ENCODE measurements around the gene ERMN. TPM values are rescaled to one million over a fixed set of nuclear protein-coding genes. Genes with fewer than 3 reads are reported as not detected.

The ERMN gene
- total and polyA plus RNA-seq, 12 donors: 0.07 to 0.09 TPM; not detected in 10

DNA sequence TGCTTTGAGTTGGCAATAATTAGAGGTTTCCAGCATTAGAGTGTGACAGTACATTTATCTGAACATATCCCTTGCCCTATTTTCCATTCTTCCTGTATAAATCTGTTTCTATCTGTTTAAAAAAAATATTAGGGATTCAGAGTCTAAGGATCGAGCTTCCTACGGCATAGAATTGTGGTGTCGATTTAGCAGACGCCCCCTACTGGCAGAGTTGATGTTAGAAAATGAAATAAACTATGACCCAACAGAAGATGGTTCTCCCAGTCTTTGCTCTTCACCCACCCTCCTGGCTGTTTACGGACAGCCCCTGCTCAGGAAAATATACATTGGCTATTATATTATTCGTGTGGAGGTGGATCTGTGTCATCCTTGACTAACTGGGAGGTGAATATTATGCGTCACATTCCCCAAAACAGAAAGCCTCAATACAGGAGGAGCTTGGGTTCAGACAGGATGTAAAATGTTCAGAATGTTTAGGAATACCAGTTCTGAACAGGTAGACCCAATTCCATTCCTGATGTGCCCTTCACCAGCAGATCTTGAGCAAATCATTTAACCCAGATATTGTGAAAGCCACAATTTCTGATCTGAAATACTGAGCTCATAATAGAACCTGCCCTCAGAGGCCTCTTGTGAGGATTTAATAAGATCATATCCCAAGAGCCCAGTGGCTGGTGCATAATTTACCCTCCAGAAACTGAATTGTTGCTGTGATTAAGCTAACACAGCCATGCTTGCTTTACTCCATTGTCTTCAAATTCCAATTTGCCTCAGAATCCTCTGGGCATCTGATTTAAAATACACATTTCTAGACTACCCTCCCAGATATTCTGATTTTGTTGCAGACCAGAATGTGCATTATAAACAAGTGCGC, 10.8 kb upstream of the ERMN start:
- Histone ChIP-seq H3K9me3 (no peaks in the 10 kb centered on the region), H3K36me3 (no peaks in the 10 kb centered on the region), H3K4me1 (peaks cover 0 to 5% (median 0%) of the 10 kb centered on the region in 9 donors), H3K27me3 (no peaks in the 10 kb centered on the region), H3K27ac (no peak overlapping the region), H3K4me3 (no peak overlapping the region)
- TF ChIP-seq, protein P1, sequence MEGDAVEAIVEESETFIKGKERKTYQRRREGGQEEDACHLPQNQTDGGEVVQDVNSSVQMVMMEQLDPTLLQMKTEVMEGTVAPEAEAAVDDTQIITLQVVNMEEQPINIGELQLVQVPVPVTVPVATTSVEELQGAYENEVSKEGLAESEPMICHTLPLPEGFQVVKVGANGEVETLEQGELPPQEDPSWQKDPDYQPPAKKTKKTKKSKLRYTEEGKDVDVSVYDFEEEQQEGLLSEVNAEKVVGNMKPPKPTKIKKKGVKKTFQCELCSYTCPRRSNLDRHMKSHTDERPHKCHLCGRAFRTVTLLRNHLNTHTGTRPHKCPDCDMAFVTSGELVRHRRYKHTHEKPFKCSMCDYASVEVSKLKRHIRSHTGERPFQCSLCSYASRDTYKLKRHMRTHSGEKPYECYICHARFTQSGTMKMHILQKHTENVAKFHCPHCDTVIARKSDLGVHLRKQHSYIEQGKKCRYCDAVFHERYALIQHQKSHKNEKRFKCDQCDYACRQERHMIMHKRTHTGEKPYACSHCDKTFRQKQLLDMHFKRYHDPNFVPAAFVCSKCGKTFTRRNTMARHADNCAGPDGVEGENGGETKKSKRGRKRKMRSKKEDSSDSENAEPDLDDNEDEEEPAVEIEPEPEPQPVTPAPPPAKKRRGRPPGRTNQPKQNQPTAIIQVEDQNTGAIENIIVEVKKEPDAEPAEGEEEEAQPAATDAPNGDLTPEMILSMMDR (IDR thresholded peaks at IDR 0.05): peak; percentile 49 to 81 (median 66)
- DNase-seq (peak in 1 of 2 donors; percentile 18), ATAC-seq (peak in 1 of 8 donors; percentile 41)
- intact Hi-C loops (cut with DNase I): no loop called here
- 41% methylated on average over 8 of the region's 8 CpGs for WGBS, 2 donors

DNA sequence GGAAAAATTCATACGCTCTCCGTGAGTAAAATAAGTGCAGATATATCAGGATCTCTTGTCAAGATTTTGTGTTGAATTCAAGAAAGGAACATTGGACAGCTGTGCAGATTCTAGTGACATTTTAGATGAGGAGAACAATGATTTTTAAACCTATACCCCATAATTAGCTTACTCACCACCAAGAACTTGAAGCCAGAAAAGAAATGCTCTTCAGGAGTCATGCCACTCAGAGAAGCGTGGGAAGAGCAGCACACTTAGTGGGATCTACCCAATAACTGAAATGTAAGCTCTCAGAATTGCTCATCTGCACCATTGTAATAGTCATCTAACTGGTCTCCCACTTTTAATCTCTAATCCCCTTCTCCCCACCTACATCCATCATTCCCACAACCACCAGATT, 9.2 kb upstream of the ERMN start:
- WGBS, 2 donors: 76 to 83% methylated on average over 3 of the region's 3 CpGs
- no peaks in the 10 kb centered on the region for H3K27me3 ChIP-seq
- ATAC-seq: no peak

DNA sequence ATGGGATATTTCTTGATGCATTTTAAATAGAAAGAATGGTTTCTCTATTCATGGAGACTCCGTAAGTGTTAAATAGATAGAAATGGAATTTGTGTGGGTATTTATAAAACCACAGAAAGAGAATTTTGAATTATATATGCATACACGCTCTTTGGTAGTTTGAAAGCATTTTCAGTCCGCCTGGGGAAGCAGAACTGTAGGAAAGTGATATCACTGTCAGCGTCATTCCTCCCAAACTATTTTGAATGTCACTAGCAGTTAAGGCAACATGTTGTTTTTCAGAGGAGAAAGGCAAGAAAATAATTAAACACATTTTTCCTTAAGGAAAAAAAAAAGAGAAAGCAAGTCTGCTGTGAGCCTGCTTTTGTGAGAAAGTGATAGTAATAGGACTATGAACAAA, 8.7 kb upstream of the ERMN start:
- 64 to 71% methylated on average over 4 of the region's 4 CpGs for WGBS, 2 donors
- ATAC-seq (no peak), DNase-seq (no peak)
- no peak overlapping the region for H3K27ac ChIP-seq
- intact Hi-C loops (cut with DNase I): no loop called here
- H3K4me1 ChIP-seq: peaks cover 0 to 5% (median 0%) of the 10 kb centered on the region in 9 donors
- H3K9me3 ChIP-seq: no peaks in the 10 kb centered on the region
- no peak overlapping the region for H3K4me3 ChIP-seq
- H3K36me3 ChIP-seq: no peaks in the 10 kb centered on the region
- TF ChIP-seq, protein P1 (IDR thresholded peaks at IDR 0.05): no peak
- H3K27me3 ChIP-seq: no peaks in the 10 kb centered on the region

More for the DNA sequence above, 9.2 kb upstream of the ERMN start:
- no peak for DNase-seq
- H3K36me3 ChIP-seq: no peaks in the 10 kb centered on the region
- peaks cover 0 to 5% (median 0%) of the 10 kb centered on the region in 9 donors for H3K4me1 ChIP-seq
- no peaks in the 10 kb centered on the region for H3K9me3 ChIP-seq
- intact Hi-C loops (cut with DNase I): no loop called here
- H3K4me3 ChIP-seq: no peak overlapping the region
- H3K27ac ChIP-seq: no peak overlapping the region
- TF ChIP-seq, protein P1 (IDR thresholded peaks at IDR 0.05): no peak

DNA sequence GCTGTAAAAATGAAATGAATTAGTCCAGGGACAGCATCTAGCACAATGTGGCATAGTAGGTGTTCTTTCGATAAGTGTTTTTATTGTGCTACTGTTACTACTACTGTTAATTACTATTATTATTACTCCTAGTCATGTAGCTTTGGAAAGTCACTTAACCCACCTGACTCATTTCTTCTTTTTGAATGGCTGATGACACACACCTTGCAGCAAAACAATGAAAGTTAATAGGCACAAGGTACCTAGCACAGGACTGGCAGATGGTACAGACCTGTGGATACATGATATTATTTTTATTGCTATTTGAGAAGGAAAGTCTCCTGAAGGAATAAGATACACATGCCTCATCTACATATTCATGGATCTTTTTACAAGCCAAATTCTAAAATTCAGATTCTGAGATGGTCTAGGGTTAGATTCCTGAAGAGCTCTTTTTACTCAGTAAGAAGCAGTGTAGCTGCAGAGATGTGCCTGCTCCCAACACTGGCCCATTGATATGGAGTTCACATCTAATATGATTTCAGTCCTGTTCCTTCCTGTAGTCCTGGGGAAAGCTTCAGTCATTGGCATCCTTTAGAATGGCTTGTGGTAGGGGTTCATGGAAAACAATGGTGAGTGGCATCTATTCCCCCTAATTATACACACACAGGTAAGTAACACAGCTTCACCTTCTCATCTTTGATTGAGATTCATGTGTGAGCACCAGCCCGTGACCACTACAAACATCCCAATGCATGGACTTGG, 7.9 kb upstream of the ERMN start:
- Histone ChIP-seq H3K4me1 (peaks cover 0 to 5% (median 0%) of the 10 kb centered on the region in 9 donors), H3K4me3 (no peak overlapping the region), H3K27me3 (no peaks in the 10 kb centered on the region), H3K36me3 (no peaks in the 10 kb centered on the region), H3K27ac (no peak overlapping the region), H3K9me3 (no peaks in the 10 kb centered on the region)
- intact Hi-C loops (cut with DNase I): no loop called here
- TF ChIP-seq, protein P1 (IDR thresholded peaks at IDR 0.05): no peak
- DNase-seq: no peak
- WGBS, 2 donors: 91 to 96% methylated on average over 2 of the region's 2 CpGs
- ATAC-seq: no peak
